CD4-positive, alpha-beta T cell treated with Interleukin-17A for 4 hours (primary cell): Measurements from ENCODE around the gene CC2D2B.
"Not testable (repeated sequence)": the region's sequence is repeated elsewhere in the genome, so short reads cannot be mapped to it uniquely, and the experiment has no call there.

Experiments used
- DNase-seq: peaks from one replicate; pipeline ENCODE4 v3.0.0-alpha.2; 2020; ENCODE audit warnings: mixed read lengths

Gene CC2D2B, protein sequence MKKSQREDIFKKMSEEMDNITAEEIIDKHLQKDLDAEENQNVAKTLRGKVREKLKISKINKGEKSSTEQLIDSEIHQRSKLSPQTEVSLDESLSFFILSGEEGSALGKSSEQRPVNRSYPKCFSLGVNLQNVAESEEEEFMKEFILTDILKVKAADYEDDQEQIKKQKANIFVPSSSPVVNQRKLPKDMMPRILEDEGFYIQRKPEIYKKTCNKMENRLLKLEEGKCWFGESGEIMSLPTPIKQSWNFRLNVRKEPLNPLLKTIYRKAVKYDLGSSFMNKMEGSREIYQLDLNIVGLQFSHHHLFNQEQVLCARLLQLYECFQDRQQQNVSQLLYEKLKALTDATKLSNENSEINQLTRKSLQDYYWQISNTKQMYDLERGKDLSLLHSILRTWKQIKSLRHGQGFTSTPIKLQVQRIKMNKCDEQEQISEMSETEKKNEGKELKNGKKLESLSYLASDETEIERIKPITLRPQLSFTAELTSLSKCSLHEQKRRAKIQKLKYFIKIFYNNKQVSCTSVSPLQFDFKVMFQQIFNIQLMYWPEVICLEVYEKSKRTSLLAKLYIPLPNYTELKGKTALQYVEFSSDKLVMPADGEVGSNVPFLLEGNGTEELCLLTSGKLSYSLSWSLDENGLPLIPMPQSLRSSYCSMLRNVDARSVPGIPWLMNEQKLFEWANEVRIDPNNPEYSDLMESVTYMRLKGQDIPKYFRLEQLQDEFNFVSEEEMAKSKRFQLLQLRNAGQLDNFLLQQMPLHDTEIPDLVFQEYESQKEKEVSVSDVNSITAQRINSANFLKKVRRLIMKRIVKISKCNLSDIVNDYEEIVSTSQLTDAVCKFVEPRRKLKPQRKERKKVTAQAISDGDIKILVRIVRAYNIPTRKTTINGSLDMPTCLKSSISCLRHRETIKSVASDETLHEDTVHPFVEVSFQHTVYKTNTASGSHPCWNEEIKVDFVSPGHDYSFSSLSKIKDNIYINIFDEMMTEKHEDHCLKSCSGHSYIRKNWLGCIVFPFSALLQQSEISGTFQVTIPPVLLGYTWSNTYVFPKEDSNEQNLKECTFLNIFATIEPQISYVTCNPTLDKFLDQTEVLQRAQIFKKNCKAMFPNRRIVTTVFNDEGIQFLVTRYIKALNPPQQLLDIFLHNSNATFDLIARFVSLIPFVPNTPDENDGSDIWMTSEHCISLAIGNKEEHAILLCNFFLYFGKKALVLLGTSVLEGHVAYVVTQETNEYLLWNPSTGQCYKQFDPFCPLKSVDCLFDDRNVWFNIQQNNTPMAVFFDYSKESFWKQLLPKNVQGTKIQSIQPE (N-terminal part only)

DNA sequence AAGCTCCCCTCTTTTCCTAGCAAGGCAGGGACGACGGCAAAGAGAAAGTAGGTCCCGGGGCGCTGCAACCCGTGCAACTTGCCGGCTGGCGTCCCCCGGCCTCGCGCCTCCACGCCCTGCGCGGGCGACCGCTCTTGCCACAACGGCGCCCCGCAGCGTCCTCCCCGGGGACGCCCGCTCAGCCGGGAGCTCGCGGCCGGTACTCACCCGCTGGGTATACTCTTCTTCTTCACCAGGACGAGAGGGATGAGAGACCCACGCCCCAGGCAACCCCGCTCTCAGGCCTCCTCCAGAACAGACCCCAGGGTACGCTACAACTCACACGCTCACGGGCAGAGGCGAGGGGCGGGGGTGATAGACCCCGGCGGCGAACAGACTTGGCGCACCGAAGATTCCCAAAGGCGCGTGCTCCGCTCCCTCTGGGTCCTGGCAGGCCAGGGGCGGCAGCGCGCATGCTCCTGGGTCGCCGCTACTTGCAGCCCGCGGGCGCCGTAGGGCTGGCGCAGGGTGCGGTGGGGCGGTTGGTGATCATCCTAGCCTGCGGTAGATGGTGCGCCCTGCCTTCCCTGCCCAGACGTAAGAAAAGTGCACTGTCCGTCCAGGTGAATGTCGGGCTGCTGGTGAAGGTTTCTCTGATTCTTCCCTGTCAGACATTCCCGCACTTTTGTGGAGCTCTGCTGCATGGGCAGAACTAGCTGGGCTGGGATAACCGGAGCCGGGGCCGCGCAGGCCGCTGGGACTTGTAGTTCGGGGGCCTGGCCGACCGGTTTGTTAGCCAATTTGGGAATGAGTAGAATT, at the start of gene CC2D2B:
Gene CC2D2B (plus strand): TSS at position 520 of the 798 bp plus-strand sequence. CDS start 3,349 bp downstream, outside the sequence.
- DNase-seq = peak; percentile 74

GRCh38 chr10:95860166-95860940, 47.4 kb upstream of the CC2D2B start:
- no peak for DNase-seq

- no peak for DNase-seq
Measured at GRCh38 chr10:95861386-95861785, 46.4 kb upstream of the CC2D2B start.

DNA sequence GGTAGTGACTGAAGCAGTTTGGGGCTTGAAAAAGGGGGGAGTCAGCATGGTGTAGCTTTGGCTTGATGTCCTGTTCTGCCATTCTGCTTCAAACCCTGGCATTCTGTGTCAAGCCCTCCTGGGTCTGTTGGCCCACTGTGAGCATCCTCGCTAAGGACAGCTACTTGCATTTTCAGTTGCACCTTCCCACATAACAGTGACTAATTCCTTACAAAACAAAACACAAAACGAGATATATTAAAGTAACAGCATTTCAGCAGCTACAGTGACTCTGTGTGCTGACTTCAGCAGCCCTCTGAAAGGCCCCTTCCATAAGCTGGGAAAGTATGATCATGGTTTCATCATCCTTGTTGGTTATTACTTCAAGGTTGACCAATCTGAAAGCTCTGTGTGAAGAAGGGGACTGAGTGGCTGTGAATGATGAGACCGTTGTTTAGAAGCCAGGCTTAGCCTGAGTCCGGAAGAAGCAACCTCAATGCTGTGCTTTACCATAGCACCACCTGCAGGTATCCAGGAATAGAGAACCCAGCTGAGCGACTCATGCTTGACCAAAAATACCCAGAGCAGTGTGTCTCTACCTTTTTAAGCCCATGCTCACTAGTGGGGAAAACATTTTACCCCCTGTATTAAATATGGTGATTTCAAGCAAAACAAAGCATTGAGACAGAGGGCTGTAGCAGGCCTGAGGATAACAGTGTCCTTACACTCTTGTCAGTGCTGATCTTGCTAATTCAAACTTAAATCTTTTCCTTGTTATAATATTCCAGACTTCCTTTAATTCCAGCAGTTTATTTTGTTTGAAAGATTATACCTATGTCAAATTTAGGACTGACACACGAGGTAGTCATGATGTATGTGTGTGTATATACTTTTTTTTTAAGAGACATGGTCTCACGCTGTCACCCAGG, 42.6 kb upstream of the CC2D2B start:
- peak; percentile 51 for DNase-seq

DNA sequence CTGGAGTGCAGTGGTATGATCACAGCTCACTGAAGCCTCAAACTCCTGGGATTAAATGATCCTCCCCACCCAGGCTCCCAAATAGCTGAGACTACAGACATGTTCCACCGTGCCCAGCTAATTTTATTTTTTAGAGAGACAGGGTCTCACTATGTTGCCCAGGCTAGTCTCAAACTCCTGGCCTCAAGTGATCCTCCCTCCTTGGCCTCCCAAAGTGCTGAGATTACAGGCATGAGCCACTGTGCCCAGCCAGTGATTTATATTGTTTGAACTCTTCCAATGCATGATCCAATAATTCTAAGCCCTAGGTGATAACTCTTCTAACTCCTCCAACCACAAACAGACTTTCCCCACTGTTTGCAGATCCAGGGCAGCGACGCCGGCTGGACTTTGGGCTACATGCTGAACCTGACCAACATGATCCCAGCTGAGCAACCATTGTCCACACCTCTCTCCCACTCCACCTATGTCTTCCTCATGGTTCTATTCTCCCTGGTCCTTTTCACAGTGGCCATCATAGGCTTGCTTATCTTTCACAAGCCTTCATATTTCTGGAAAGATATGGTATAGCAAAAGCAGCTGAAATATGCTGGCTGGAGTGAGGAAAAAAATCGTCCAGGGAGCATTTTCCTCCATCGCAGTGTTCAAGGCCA, 41.8 kb upstream of the CC2D2B start:
- no peak for DNase-seq

DNA sequence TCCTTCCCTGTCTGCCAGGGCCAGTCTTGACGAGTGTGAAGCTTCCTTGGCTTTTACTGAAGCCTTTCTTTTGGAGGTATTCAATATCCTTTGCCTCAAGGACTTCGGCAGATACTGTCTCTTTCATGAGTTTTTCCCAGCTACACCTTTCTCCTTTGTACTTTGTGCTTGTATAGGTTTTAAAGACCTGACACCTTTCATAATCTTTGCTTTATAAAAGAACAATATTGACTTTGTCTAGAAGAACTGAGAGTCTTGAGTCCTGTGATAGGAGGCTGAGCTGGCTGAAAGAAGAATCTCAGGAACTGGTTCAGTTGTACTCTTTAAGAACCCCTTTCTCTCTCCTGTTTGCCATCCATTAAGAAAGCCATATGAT, 41.3 kb upstream of the CC2D2B start:
- no peak for DNase-seq

- DNase-seq = no peak
Measured at GRCh38 chr10:95867866-95868265, 39.9 kb upstream of the CC2D2B start.

- no peak for DNase-seq
Measured at GRCh38 chr10:95872158-95872711, 35.5 kb upstream of the CC2D2B start.

DNA sequence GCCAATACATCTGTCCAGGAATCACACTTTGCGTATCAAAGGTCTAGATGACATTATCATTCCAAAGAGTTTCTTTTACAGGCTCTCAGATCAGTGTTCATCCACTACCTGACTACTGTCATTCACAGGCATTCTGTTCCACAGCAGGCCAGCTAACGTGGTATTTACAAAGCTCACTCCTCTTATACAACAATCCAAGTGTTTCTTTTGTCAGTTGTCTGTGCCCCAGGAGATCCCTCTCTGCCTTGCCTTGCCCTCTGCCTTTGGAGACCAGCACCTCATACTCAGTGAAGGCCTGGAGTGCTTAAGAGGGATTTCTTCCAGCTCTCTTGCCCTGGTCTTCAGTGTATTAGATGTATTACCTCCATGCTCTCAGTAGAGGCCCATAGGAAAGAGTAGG, 34.6 kb upstream of the CC2D2B start:
- no peak for DNase-seq

GRCh38 chr10:95873651-95874050, 34.1 kb upstream of the CC2D2B start:
- DNase-seq = no peak

DNA sequence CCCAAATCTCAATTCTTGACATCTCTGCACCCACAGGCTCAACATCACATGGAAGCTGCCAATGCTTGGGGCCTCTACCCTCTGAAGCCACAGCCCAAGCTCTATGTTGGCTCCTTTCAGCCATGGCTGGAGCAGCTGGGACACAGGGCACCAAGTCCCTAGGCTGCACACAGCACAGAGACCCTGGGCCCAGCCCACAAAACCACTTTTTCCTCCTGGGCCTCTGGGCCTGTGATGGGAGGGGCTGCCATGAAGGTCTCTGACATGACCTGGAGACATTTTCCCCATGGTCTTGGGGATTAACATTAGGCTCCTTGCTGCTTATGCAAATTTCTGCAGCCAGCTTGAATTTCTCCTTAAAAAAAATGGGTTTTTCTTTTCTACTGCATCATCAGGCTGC, 33.0 kb upstream of the CC2D2B start:
- not testable (repeated sequence) for DNase-seq

GRCh38 chr10:95876756-95877155, 31.0 kb upstream of the CC2D2B start:
- no peak for DNase-seq

DNA sequence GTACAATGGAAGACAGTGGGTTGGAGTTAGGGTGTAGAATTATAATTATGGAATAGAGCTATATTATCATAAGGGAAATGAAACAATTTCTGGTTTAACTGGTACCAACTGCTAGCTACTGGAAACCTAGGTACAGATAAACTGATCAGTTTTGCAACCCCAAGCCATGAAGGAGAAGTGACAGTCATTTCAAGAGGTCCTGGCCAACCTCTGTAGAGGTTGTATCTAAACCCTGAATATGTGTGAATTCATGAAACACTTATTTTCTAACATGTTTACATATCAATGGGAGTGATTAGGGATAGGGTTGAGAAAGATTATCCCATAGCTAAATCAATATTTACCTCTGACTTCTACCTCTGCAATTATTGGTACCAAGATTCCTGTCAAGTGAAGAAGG, 29.9 kb upstream of the CC2D2B start:
- no peak for DNase-seq

GRCh38 chr10:95880704-95881103, 27.1 kb upstream of the CC2D2B start:
- no peak for DNase-seq

GRCh38 chr10:95881316-95881715, 26.5 kb upstream of the CC2D2B start:
- no peak for DNase-seq

DNA sequence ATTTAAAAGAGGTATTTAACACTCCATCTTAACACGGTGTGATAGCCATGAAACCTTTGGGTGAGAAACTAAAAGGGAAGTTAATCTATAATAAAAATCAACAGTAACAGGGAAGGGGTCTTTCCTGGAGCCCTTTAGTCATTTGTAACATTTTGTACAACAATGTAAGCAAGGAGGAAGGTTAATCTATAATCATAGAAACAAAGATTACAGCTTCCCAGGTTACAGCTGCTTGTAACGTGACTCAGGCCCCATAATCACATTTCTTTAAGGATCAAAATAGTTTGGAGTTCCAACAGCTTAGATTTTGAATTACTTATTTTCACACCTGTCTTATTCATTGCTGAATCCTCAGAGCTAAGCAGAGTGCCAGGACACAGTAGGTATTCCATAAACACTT, 17.9 kb upstream of the CC2D2B start:
- DNase-seq = no peak

DNA sequence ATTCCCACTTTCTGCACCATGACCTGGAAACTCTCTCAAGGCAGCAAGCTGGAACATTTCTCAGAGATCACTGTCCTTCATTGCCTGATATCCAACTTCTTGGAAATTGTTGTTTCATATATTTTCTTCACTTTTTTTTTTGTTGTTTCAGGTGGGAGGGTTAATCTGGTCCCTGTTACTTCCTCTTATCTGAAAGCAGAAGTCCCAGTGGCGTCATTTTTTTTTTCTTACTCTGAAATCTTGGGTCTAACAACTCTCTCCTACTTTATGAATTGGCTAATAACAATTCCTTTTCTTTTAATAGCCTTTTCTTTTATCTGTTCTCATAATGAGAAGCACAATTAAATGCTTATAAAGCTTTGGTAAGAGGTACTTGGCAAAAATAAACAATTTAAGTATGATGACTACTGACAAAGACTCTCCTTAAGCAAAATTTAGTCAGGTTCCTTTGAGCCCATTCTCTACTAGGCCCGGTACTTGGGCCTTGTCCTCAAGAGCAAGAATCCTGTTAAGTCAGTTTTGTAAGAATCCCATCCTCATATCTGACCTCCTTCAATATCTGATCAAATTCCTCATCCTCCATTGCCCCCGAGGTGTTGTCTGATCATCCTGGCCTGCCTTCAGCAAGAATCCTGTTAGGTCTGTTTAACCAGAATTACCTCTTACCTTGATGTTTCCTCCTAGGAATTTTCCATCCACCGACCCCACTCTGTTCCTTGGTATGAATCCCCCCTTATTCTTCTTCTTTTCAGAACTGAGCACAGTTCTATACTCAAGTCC, 11.5 kb upstream of the CC2D2B start:
- no peak for DNase-seq

DNA sequence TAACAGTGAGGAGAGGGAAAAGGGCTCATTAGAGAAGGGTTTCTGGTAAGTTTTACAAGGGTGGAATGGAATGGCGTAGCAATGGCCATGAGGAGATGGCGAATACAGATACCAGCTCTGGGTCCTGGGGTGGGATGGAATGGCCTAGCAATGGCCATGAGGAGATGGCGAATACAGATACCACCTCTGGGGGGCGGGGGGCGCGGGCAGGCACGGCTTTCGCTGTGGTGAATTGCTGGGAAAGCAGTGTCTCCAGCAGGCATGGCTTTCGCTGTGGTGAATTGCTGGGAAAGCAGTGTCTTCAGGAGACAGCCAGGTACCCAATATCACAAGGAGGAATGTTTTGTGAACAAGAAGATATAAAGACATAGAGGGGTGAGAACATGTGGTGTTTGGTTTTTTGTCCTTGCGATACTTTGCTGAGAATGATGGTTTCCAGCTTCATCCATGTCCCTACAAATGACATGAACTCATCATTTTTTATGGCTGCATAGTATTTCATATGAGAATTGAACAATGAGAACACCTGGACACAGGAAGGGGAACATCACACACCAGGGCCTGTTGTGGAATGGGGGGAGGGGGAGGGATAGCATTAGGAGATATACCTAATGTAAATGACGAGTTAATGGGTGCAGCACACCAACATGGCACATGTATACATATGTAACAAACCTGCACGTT, 1.7 kb upstream of the CC2D2B start:
- DNase-seq = not testable (repeated sequence)
